ENCODE results near the gene CNN1. TPM values are rescaled to one million over a fixed set of nuclear protein-coding genes. Genes with fewer than 3 reads are reported as not detected.
"Not testable (repeated sequence)": the region's sequence is repeated elsewhere in the genome, so short reads cannot be mapped to it uniquely, and the experiment has no call there.

Gene CNN1
- total RNA-seq, 1 experiment from 2014 or later: 34.3 TPM

- in situ Hi-C loops (cut with HindIII; ENCODE audit: low sequenced_read_pairs): no loop called here
- DNase-seq (ENCODE audit: low spot score): peak; percentile 99
Observed at GRCh38 chr19:11558881-11559828, 20.5 kb downstream of the CNN1 start, which contains the start of gene ELOF1. Gene ELOF1 (minus strand): TSS chr19:11559230. CDS start chr19:11554347, 4,883 bp downstream.

- in situ Hi-C loops (cut with HindIII; ENCODE audit: low sequenced_read_pairs): no loop called here
- DNase-seq (ENCODE audit: low spot score): peak; percentile 67
Observed at GRCh38 chr19:11560404-11561051, 21.9 kb downstream of the CNN1 start.

GRCh38 chr19:11563532-11563931 is 24.9 kb downstream of the CNN1 start:
- no peak for DNase-seq (ENCODE audit: low spot score)
- in situ Hi-C loops (cut with HindIII; ENCODE audit: low sequenced_read_pairs): no loop called here

- DNase-seq (ENCODE audit: low spot score); in situ Hi-C loops (cut with HindIII; ENCODE audit: low sequenced_read_pairs): not testable (repeated sequence)
Observed at GRCh38 chr19:11564082-11564807, 25.6 kb downstream of the CNN1 start.

- DNase-seq (ENCODE audit: low spot score); in situ Hi-C loops (cut with HindIII; ENCODE audit: low sequenced_read_pairs): not testable (repeated sequence)
Observed at GRCh38 chr19:11565649-11565980, 27.0 kb downstream of the CNN1 start.

GRCh38 chr19:11566164-11566563 is 27.5 kb downstream of the CNN1 start:
- no peak for DNase-seq (ENCODE audit: low spot score)
- in situ Hi-C loops (cut with HindIII; ENCODE audit: low sequenced_read_pairs): no loop called here

- in situ Hi-C loops (cut with HindIII; ENCODE audit: low sequenced_read_pairs): no loop called here
- DNase-seq (ENCODE audit: low spot score): no peak
Observed at GRCh38 chr19:11570039-11570462, 31.4 kb downstream of the CNN1 start.

- in situ Hi-C loops (cut with HindIII; ENCODE audit: low sequenced_read_pairs); DNase-seq (ENCODE audit: low spot score): not testable (repeated sequence)
Observed at GRCh38 chr19:11573354-11573753, 34.7 kb downstream of the CNN1 start.

GRCh38 chr19:11573763-11574162 is 35.1 kb downstream of the CNN1 start:
- DNase-seq (ENCODE audit: low spot score); in situ Hi-C loops (cut with HindIII; ENCODE audit: low sequenced_read_pairs): not testable (repeated sequence)

GRCh38 chr19:11574689-11575088 is 36.0 kb downstream of the CNN1 start:
- no peak for DNase-seq (ENCODE audit: low spot score)

GRCh38 chr19:11576227-11576626 is 37.6 kb downstream of the CNN1 start:
- DNase-seq (ENCODE audit: low spot score): no peak

More at GRCh38 chr19:11574689-11575088, 36.0 kb downstream of the CNN1 start:
- in situ Hi-C loops (cut with HindIII; ENCODE audit: low sequenced_read_pairs): no loop called here

GRCh38 chr19:11577451-11578257 is 39.0 kb downstream of the CNN1 start, which contains the start of gene ACP5:
Gene ACP5 (minus strand): TSS chr19:11577645. CDS start chr19:11577317, 328 bp downstream.
- no peak for DNase-seq (ENCODE audit: low spot score)
- in situ Hi-C loops (cut with HindIII; ENCODE audit: low sequenced_read_pairs): no loop called here

More at GRCh38 chr19:11576227-11576626, 37.6 kb downstream of the CNN1 start:
- in situ Hi-C loops (cut with HindIII; ENCODE audit: low sequenced_read_pairs): no loop called here

GRCh38 chr19:11578258-11579142 is 39.8 kb downstream of the CNN1 start:
- no peak for DNase-seq (ENCODE audit: low spot score)
- in situ Hi-C loops (cut with HindIII; ENCODE audit: low sequenced_read_pairs): no loop called here

GRCh38 chr19:11580116-11580515 is 41.5 kb downstream of the CNN1 start:
- in situ Hi-C loops (cut with HindIII; ENCODE audit: low sequenced_read_pairs): no loop called here
- no peak for DNase-seq (ENCODE audit: low spot score)

GRCh38 chr19:11581740-11582139 is 43.1 kb downstream of the CNN1 start:
- DNase-seq (ENCODE audit: low spot score): no peak
- in situ Hi-C loops (cut with HindIII; ENCODE audit: low sequenced_read_pairs): no loop called here

GRCh38 chr19:11586331-11586730 is 47.7 kb downstream of the CNN1 start:
- no peak for DNase-seq (ENCODE audit: low spot score)
- in situ Hi-C loops (cut with HindIII; ENCODE audit: low sequenced_read_pairs): no loop called here

GRCh38 chr19:11587302-11587974 is 48.8 kb downstream of the CNN1 start:
- in situ Hi-C loops (cut with HindIII; ENCODE audit: low sequenced_read_pairs): no loop called here
- peak; percentile 82 for DNase-seq (ENCODE audit: low spot score)
